Vagina (tissue), 2 donors: ENCODE data around the gene CEACAM19. TPM values are rescaled to one million over a fixed set of nuclear protein-coding genes. Genes with fewer than 3 reads are reported as not detected.

Experiments
- DNase-seq, 2 donors: peaks; one replicate each; pipeline ENCODE4 v3.0.0-alpha.2; 2017; ENCODE audit errors: extremely low spot score in 2 of 2
- H3K27ac ChIP-seq: fragments of 200-600 bp; sonication (generic); one replicate; pipeline ENCODE4 v1.5.1; 2019
- H3K27me3 ChIP-seq: fragments of 200-600 bp; sonication (generic); one replicate; pipeline ENCODE4 v1.5.1; 2019
- H3K36me3 ChIP-seq, 2 donors: fragments of 200-600 bp; sonication (generic); one replicate each; pipeline ENCODE4 v1.5.1; 2017 to 2019
- H3K4me1 ChIP-seq: fragments of 200-600 bp; sonication (generic); one replicate; pipeline ENCODE4 v1.5.1; 2019
- H3K4me3 ChIP-seq, 2 donors: fragments of 200-600 bp; sonication (generic); 1 replicate in 1 of 2; 2 replicates in 1 of 2; pipeline ENCODE4 v1.5.1; 2016 to 2019
- H3K9me3 ChIP-seq: fragments of 200-600 bp; sonication (generic); one replicate; pipeline ENCODE4 v1.5.1; 2019
- CTCF ChIP-seq, 3 experiments: fragments of 450-650 bp in 2 of 3; fragments of 200-600 bp in 1 of 3; sonication (generic) in 1 of 3; IDR thresholded peaks; one replicate each; pipeline ENCODE4 v1.5.1; 2017 to 2019; ENCODE audit warnings: antibody characterized with exemption in 3 of 3, mild to moderate bottlenecking in 2 of 3, moderate library complexity in 2 of 3
- POLR2A ChIP-seq, 2 donors: fragments of 450-650 bp; IDR thresholded peaks; one replicate each; pipeline ENCODE4 v1.6.1; 2017; ENCODE audit warnings: antibody characterized with exemption in 2 of 2, mild to moderate bottlenecking in 2 of 2, moderate library complexity in 2 of 2
- POLR2AphosphoS5 ChIP-seq, 2 donors: sonication (generic); formaldehyde crosslinking; IDR thresholded peaks; one replicate each; pipeline ENCODE4 v1.9.0; 2017; ENCODE audit warnings: antibody characterized with exemption in 2 of 2, mild to moderate bottlenecking in 2 of 2, low read depth in 1 of 2; ENCODE audit not compliant: insufficient read depth in 1 of 2
- intact Hi-C: fragments of 100-400 bp; cut with DNase I; formaldehyde crosslinking; loops from one replicate; pipeline ENCODE4 v1.15.1; 2023
- microRNA counts, 2 donors: library from miRNA; unstranded; fragments of <30 nt; microRNA quantifications; one replicate each; lab custom pipeline; 2016 to 2017
- microRNA-seq: library from miRNA; unstranded; fragments of <30 nt; microRNA quantifications from one replicate; pipeline ENCODE4, GENCODE V29; 2017; ENCODE audit warnings: borderline number of aligned reads, borderline replicate concordance
- small RNA-seq: library from RNA; depleted of rRNA; stranded (forward); fragments of <200 nt; gene quantifications from one replicate; pipeline ENCODE3, GENCODE V24; 2016
- total RNA-seq: library from RNA; depleted of rRNA; stranded (reverse); fragments of >200 nt; gene quantifications from one replicate; pipeline ENCODE4 v1.2.3, GENCODE V29; 2016

Gene CEACAM19
- total RNA-seq, 1 donor from 2014 or later, result 7.1 TPM

- Histone ChIP-seq H3K9me3 (no peaks in the 10 kb centered on the region), H3K27ac (no peak overlapping the region), H3K36me3 (no peaks in the 10 kb centered on the region), H3K4me1 (no peaks in the 10 kb centered on the region), H3K4me3 (no peak overlapping the region), H3K27me3 (no peaks in the 10 kb centered on the region)
- no peak for TF ChIP-seq CTCF (IDR thresholded peaks at IDR 0.05)
- intact Hi-C loops, result no loop called here
- DNase-seq, result no peak
Observed at GRCh38 chr19:44731081-44731480, 59.8 kb downstream of the CEACAM19 start.

DNA sequence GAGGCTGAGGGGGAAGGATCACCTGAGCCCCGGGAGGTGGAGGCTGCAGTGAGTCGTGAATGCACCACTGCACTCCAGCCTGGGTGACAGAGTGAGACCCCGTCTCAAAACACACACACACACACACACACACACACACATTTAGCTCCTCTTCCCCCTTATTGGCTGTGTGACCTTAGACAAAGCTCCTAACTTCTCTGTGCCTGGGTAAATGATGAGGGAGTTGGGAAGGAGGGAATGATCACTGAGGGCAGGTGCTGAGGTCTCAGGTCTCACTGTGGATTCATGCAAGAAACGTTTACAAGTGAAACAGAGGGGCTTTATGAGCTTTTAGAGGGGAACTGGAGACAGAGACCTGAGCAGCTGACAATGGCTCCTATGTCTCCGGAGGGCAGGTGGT is 60.3 kb downstream of the CEACAM19 start:
- Histone ChIP-seq H3K27ac (no peak overlapping the region), H3K4me1 (no peaks in the 10 kb centered on the region), H3K27me3 (no peaks in the 10 kb centered on the region), H3K9me3 (no peaks in the 10 kb centered on the region), H3K36me3 (no peaks in the 10 kb centered on the region), H3K4me3 (no peak overlapping the region)
- intact Hi-C loops, result no loop called here
- no peak for DNase-seq
- TF ChIP-seq POLR2A (IDR thresholded peaks at IDR 0.05) (no peak), POLR2AphosphoS5 (IDR thresholded peaks at IDR 0.05; ENCODE audit: insufficient read depth in 1 of 2, low read depth in 1 of 2) (no peak), CTCF (IDR thresholded peaks at IDR 0.05) (no peak)

DNA sequence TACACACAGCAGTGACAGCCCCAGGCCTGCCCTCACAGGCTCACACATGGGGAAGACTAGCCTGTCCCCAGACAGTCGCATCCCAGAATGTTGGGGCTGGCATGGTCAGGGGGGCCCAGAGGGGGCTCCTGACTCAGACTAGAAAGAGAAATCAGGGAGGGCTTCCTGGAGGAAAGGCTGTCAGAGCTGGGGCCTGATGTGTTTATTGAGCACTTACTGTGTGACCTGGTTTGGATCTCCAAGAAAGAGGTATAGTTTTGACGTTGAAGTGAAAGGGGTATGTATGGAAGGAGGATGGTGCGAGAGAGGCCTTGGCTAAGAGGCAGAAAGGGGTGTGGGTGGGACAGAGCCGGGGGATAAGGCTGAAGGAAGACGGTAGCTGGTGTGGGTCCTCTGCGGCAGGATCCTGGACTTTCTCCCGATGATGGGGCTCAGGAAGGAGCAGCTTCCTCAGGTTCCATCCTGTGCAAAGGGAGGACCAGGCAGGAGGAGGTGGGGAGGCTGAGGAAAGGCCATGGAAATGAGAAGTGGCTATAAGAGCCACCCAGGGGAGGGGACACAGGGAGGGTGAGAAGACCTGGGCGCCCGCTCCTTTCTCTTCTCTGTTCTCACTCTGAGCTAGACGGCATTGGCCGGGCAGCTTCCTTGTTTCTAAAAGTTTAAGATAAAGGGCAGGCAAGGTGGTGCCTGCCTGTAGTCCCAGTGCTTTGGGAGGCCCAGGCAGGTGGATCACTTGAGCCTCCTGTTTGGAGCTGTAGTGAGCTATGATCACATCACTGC is 61.1 kb downstream of the CEACAM19 start:
- H3K4me3 ChIP-seq, result no peak overlapping the region
- H3K36me3 ChIP-seq, result no peaks in the 10 kb centered on the region
- H3K27me3 ChIP-seq, result no peaks in the 10 kb centered on the region
- TF ChIP-seq POLR2AphosphoS5 (IDR thresholded peaks at IDR 0.05; ENCODE audit: insufficient read depth in 1 of 2, low read depth in 1 of 2), result no peak
- no peak for TF ChIP-seq POLR2A (IDR thresholded peaks at IDR 0.05)
- no peak for TF ChIP-seq CTCF (IDR thresholded peaks at IDR 0.05)
- intact Hi-C loops, result no loop called here
- DNase-seq, result no peak
- no peaks in the 10 kb centered on the region for H3K9me3 ChIP-seq
- H3K4me1 ChIP-seq, result no peaks in the 10 kb centered on the region
- no peak overlapping the region for H3K27ac ChIP-seq

MicroRNAs within 50 kb of the gene (microRNA counts, 767-probe panel; counts per million panel counts)
- 2,564 to 3,320 counts per million in 2 donors for microRNA hsa-miR-4531 (lab: Ali Mortazavi, UCI)

Small RNAs within 50 kb of the gene (microRNA-seq; reads per million reads assigned to microRNA genes)
- gene MIR4531, result not detected

Small RNAs within 50 kb of the gene (small RNA-seq; reads per million reads assigned to genes)
- gene RF00285, result not detected

Other genes with a start within 250 kb of the CEACAM19 start
- 2.0 TPM for gene ZNF229, start 223.0 kb upstream of the CEACAM19 start, total RNA-seq
- gene ZNF180, start 171.0 kb upstream of the CEACAM19 start, total RNA-seq, result 6.4 TPM
- not detected for gene CEACAM20, start 141.8 kb upstream of the CEACAM19 start, total RNA-seq
- not detected for gene IGSF23, start 57.9 kb upstream of the CEACAM19 start, total RNA-seq
- gene PVR, start 27.6 kb upstream of the CEACAM19 start, total RNA-seq, result 26.0 TPM
- gene CEACAM16, start 27.7 kb downstream of the CEACAM19 start, total RNA-seq, result not detected
- gene BCL3, start 77.2 kb downstream of the CEACAM19 start, total RNA-seq, result 86.9 TPM
- gene CBLC, start 106.4 kb downstream of the CEACAM19 start, total RNA-seq, result 42.2 TPM
- 57.2 TPM for gene BCAM, start 137.6 kb downstream of the CEACAM19 start, total RNA-seq
- 72.9 TPM for gene NECTIN2, start 174.8 kb downstream of the CEACAM19 start, total RNA-seq
- 31.4 TPM for gene TOMM40, start 219.8 kb downstream of the CEACAM19 start, total RNA-seq
- 170 TPM for gene APOE, start 234.3 kb downstream of the CEACAM19 start, total RNA-seq
- 14.5 TPM for gene APOC1, start 243.1 kb downstream of the CEACAM19 start, total RNA-seq